Prostate gland (tissue), 2 donors: ENCODE results near the gene GPR84.

Experiments
- CTCF ChIP-seq, 4 experiments: fragments of 200-600 bp in 2 of 4; fragments of 450-650 bp in 2 of 4; sonication (generic) in 2 of 4; IDR thresholded peaks; 1 replicate in 3 of 4; 2 replicates in 1 of 4; pipeline ENCODE4 v1.5.1; 2016 to 2019; ENCODE audit warnings: antibody characterized with exemption in 4 of 4, mild to moderate bottlenecking in 2 of 4, moderate library complexity in 2 of 4
- POLR2A ChIP-seq: fragments of 450-650 bp; IDR thresholded peaks from one replicate; pipeline ENCODE4 v1.6.1; 2016; ENCODE audit warnings: antibody characterized with exemption, mild to moderate bottlenecking
- POLR2AphosphoS5 ChIP-seq: sonication (generic); formaldehyde crosslinking; IDR thresholded peaks from one replicate; pipeline ENCODE4 v1.6.1; 2017; ENCODE audit warnings: antibody characterized with exemption

GRCh38 chr12:54358191-54358944 is 5.9 kb downstream of the GPR84 start:
- TF ChIP-seq POLR2A (no peak), POLR2AphosphoS5 (no peak), CTCF (IDR thresholded peaks at IDR 0.05) (no peak)
